Body of pancreas (tissue), 4 donors: Measurements from ENCODE around the gene SPOCK2.

Source experiments
- CTCF ChIP-seq, 7 experiments: fragments of 450-650 bp in 4 of 7; fragments of 200-600 bp in 3 of 7; sonication (generic) in 3 of 7; IDR thresholded peaks; one replicate each; pipeline ENCODE4 v1.5.1; 2016 to 2019; ENCODE audit warnings: antibody characterized with exemption in 7 of 7
- POLR2A ChIP-seq, 3 donors: fragments of 450-650 bp; IDR thresholded peaks; one replicate each; pipeline ENCODE4 v1.6.1; 2016; ENCODE audit warnings: antibody characterized with exemption in 3 of 3, mild to moderate bottlenecking in 2 of 3

- TF ChIP-seq CTCF (IDR thresholded peaks at IDR 0.05) (no peak), POLR2A (IDR thresholded peaks at IDR 0.05) (peak in 1 of 3 donors; percentile 52)
These were observed 31.2 kb downstream of the SPOCK2 start for GRCh38 chr10:72056932-72057751.
